Neural progenitor cell (in vitro differentiated cells): ENCODE data around the gene PRIMA1. TPM values are rescaled to one million over a fixed set of nuclear protein-coding genes. Genes with fewer than 3 reads are reported as not detected.

Source experiments
- DNase-seq: peaks from one replicate; pipeline ENCODE4 v3.0.0-alpha.2; 2016; ENCODE audit warnings: low spot score
- H2AFZ ChIP-seq: fragments of 200-600 bp; sonication (generic); replicated peaks from 2 replicates; pipeline ENCODE4 v1.6.1; 2016; ENCODE audit warnings: antibody characterized with exemption
- H3F3A ChIP-seq: fragments of 200-600 bp; sonication (generic); 2 replicates; pipeline ENCODE4 v1.6.1; 2016; ENCODE audit warnings: antibody characterized with exemption, low read depth
- H3K27ac ChIP-seq: fragments of 200-600 bp; sonication (generic); 2 replicates; pipeline ENCODE4 v1.5.1; 2016; ENCODE audit warnings: mild to moderate bottlenecking
- H3K27me3 ChIP-seq: fragments of 200-600 bp; sonication (generic); 2 replicates; pipeline ENCODE4 v1.6.1; 2016; ENCODE audit warnings: mild to moderate bottlenecking, moderate library complexity
- H3K36me3 ChIP-seq: fragments of 200-600 bp; sonication (generic); 2 replicates; pipeline ENCODE4 v1.5.1; 2016
- H3K4me1 ChIP-seq: fragments of 200-600 bp; sonication (generic); 2 replicates; pipeline ENCODE4 v1.6.1; 2016; ENCODE audit warnings: mixed run types
- H3K4me2 ChIP-seq: fragments of 200-600 bp; sonication (generic); 2 replicates; pipeline ENCODE4 v1.6.1; 2016
- H3K4me3 ChIP-seq: fragments of 200-600 bp; sonication (generic); 2 replicates; pipeline ENCODE4 v1.5.1; 2016
- H3K79me2 ChIP-seq: fragments of 200-600 bp; sonication (generic); 2 replicates; pipeline ENCODE4 v1.6.1; 2016; ENCODE audit warnings: low read depth
- H3K9ac ChIP-seq: fragments of 200-600 bp; sonication (generic); 2 replicates; pipeline ENCODE4 v1.6.1; 2016
- H3K9me3 ChIP-seq: fragments of 200-600 bp; sonication (generic); 2 replicates; pipeline ENCODE4 v1.5.1; 2016; ENCODE audit warnings: low read depth
- H4K20me1 ChIP-seq: fragments of 200-600 bp; sonication (generic); 2 replicates; pipeline ENCODE4 v1.6.1; 2016; ENCODE audit warnings: low read depth
- H3K27ac Mint-ChIP-seq: 3 replicates; pipeline ENCODE4 v1.8.0; 2021; ENCODE audit warnings: mixed read lengths
- H3K27me3 Mint-ChIP-seq: 2 replicates; pipeline ENCODE4 v1.8.0; 2022; ENCODE audit warnings: low read depth, mild to moderate bottlenecking, inconsistent platforms, moderate library complexity, mixed read lengths; ENCODE audit not compliant: insufficient read depth
- H3K36me3 Mint-ChIP-seq: 3 replicates; pipeline ENCODE4 v1.8.0; 2021; ENCODE audit warnings: mixed read lengths
- H3K4me1 Mint-ChIP-seq: 3 replicates; pipeline ENCODE4 v1.8.0; 2021; ENCODE audit warnings: mixed read lengths
- H3K4me3 Mint-ChIP-seq: 3 replicates; pipeline ENCODE4 v1.8.0; 2021; ENCODE audit warnings: mild to moderate bottlenecking, moderate library complexity, mixed read lengths
- H3K9me3 Mint-ChIP-seq: 3 replicates; pipeline ENCODE4 v1.8.0; 2020; ENCODE audit warnings: mixed read lengths
- EZH2 ChIP-seq: fragments of 200-600 bp; sonication (generic); IDR thresholded peaks from 2 replicates; pipeline ENCODE4 v1.6.1; 2017; ENCODE audit warnings: antibody characterized with exemption, mild to moderate bottlenecking, moderate library complexity
- EZH2phosphoT487 ChIP-seq: fragments of 200-600 bp; sonication (generic); IDR thresholded peaks from 2 replicates; pipeline ENCODE4 v1.6.1; 2017; ENCODE audit warnings: antibody characterized with exemption
- total RNA-seq: library from RNA; depleted of rRNA; stranded (reverse); fragments of >200 nt; gene quantifications from 2 replicates; pipeline ENCODE4 v1.2.3, GENCODE V29; 2015; ENCODE audit warnings: low replicate concordance
- TF ChIP-seq, protein P1 (sequence below): fragments of 200-600 bp; sonication (generic); IDR thresholded peaks from 2 replicates; pipeline ENCODE4 v1.5.1; 2017; ENCODE audit warnings: antibody characterized with exemption, mild to moderate bottlenecking

PRIMA1 gene
- total RNA-seq, 1 donor from 2014 or later = 2.8 TPM

DNA sequence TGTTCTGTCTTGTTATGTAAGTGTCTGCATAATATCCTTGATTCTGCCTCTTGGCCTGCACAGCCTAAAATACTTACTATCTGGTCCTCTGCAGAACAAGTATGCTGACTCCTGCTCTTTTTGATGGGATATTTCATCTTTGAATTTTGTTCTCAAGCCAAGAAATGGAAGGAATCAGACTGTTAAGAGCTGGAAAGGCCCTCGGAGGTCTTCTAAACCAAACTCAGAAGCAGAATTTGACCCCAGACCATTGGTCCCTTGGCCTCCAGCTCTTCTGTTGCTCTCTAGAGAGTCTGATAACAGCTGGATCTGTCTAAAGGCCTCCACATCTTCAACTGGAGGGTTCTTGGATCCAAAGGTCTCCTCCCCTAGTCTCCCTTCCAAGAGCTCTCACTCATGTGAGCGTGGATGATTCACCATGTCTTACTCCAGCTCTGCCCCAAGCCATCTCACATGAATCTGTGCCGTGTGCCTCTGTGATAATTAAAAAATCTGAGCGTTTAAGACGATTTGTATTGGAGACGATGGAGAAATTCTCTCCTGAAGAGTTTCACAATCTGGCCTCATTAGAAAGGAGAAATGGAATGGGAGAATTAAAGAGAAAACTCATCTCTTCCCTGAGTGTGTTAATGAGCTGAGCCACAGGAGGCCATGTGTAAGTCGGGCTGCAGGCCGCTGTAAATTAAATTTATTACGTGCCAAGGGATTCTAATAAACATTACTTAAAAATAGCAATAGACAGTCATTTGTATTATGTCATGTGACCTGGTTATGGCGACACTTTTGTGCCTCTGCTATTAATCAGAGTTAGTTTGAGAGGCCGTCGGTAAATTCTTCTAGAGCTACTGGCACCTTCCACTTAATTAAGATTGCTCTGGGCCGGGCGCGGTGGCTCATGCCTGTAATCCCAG, 15.4 kb upstream of the PRIMA1 start:
- Histone ChIP-seq H3K27me3 (no peaks in the 10 kb centered on the region), H3K36me3 (no peaks in the 10 kb centered on the region), H3K4me2 (no peak overlapping the region), H3K79me2 (no peaks in the 10 kb centered on the region), H3K9me3 (no peaks in the 10 kb centered on the region), H4K20me1 (no peaks in the 10 kb centered on the region), H3K9ac (no peak overlapping the region), H3K27ac (no peak overlapping the region), H3F3A (no peaks in the 10 kb centered on the region), H3K4me3 (no peak overlapping the region), H3K4me1 (no peaks in the 10 kb centered on the region), H2AFZ (no peak overlapping the region)
- Mint-ChIP-seq H3K4me3 (no peak overlapping the region), H3K27me3 (peaks cover 5% of the 10 kb centered on the region), H3K4me1 (no peaks in the 10 kb centered on the region), H3K36me3 (no peaks in the 10 kb centered on the region), H3K9me3 (peaks cover 7% of the 10 kb centered on the region), H3K27ac (peak overlapping the region; percentile 10)
- DNase-seq = no peak
- no peak for TF ChIP-seq EZH2
- TF ChIP-seq, protein P1, sequence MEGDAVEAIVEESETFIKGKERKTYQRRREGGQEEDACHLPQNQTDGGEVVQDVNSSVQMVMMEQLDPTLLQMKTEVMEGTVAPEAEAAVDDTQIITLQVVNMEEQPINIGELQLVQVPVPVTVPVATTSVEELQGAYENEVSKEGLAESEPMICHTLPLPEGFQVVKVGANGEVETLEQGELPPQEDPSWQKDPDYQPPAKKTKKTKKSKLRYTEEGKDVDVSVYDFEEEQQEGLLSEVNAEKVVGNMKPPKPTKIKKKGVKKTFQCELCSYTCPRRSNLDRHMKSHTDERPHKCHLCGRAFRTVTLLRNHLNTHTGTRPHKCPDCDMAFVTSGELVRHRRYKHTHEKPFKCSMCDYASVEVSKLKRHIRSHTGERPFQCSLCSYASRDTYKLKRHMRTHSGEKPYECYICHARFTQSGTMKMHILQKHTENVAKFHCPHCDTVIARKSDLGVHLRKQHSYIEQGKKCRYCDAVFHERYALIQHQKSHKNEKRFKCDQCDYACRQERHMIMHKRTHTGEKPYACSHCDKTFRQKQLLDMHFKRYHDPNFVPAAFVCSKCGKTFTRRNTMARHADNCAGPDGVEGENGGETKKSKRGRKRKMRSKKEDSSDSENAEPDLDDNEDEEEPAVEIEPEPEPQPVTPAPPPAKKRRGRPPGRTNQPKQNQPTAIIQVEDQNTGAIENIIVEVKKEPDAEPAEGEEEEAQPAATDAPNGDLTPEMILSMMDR = no peak
- TF ChIP-seq EZH2phosphoT487 = no peak

DNA sequence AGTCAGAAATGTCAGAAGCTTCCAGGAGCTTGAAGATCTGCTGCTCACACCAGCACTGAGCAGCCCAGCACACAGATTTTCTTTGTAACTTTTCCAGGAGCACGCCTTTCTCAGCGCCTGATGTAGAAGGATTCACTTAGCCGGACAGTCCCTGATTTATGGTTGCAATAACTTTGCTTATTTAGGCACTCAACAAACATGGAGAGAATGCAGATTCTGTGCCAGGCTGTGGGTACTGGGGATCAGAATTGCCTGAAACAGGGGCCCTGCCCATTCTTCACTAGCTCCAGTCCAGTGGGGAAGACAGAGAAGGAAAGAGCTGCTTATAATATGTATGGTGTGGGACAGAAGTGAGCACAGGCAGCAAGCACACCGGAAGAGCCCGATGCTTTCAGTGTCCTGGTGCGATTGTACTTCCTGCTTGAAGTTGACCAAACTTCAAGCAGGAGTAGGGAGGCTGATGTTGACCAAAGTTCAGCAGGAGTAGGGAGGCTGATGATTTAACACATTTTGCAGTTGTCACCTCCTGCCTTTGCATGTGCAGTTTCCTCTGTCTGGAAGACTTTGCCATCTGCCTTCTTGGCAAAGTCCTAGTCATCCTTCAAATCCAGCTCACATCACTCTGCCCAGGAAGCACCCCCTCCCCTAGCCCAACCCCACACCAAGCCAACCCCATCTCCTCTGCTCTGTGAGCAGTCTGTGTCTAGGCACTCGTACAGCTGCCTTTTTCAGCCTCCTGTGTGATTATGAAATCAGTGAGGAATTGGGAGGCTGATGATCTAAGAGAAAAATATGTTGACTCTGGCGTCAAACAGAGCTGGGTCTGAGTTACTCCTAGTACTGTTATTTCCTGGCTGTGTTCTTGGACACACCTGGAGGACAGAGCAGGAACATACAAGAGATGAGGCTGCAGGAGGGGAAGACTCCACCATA, 12.0 kb upstream of the PRIMA1 start:
- H3F3A ChIP-seq = no peaks in the 10 kb centered on the region
- no peaks in the 10 kb centered on the region for H3K9me3 ChIP-seq
- Mint-ChIP-seq H3K9me3 (peaks cover 2% of the 10 kb centered on the region), H3K36me3 (no peaks in the 10 kb centered on the region), H3K4me1 (no peaks in the 10 kb centered on the region), H3K4me3 (no peak overlapping the region), H3K27me3 (peaks cover 3% of the 10 kb centered on the region), H3K27ac (no peak overlapping the region)
- TF ChIP-seq EZH2 (no peak), EZH2phosphoT487 (no peak)
- TF ChIP-seq, protein P1 = no peak
- H3K36me3 ChIP-seq = no peaks in the 10 kb centered on the region
- H3K4me2 ChIP-seq = no peak overlapping the region
- no peaks in the 10 kb centered on the region for H4K20me1 ChIP-seq
- H3K4me1 ChIP-seq = no peaks in the 10 kb centered on the region
- no peak overlapping the region for H3K9ac ChIP-seq
- no peak overlapping the region for H3K27ac ChIP-seq
- no peak overlapping the region for H3K4me3 ChIP-seq
- no peaks in the 10 kb centered on the region for H3K79me2 ChIP-seq
- no peak overlapping the region for H2AFZ ChIP-seq
- no peak for DNase-seq
- no peaks in the 10 kb centered on the region for H3K27me3 ChIP-seq

DNA sequence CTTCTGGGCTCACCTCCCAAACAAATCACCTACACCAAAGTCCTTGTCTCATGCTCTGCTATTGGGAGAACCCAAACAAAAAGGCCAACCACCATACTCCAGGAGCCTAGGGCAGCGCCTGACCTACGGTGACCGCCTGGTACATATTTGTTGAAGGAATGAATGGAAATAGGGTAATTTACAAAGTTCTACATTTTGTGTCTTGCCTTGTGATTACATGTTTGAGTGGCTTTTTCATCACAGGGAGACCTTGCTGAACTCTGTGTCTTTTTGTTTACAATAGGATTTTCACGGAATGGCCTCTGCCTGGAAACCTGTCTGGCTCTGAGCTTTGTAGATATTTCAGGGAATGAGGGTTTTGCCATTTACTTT, 11.3 kb upstream of the PRIMA1 start:
- no peak overlapping the region for H3K4me3 Mint-ChIP-seq
- no peak overlapping the region for H3K27ac ChIP-seq
- H3K27ac Mint-ChIP-seq = no peak overlapping the region
- no peak overlapping the region for H3K4me2 ChIP-seq
- H3K9me3 ChIP-seq = no peaks in the 10 kb centered on the region
- peaks cover 2% of the 10 kb centered on the region for H3K9me3 Mint-ChIP-seq
- no peaks in the 10 kb centered on the region for H3K4me1 ChIP-seq
- no peak overlapping the region for H2AFZ ChIP-seq
- H3K4me3 ChIP-seq = no peak overlapping the region
- no peaks in the 10 kb centered on the region for H3K27me3 ChIP-seq
- no peaks in the 10 kb centered on the region for H3K36me3 ChIP-seq
- H3K27me3 Mint-ChIP-seq = peaks cover 5% of the 10 kb centered on the region
- H3K36me3 Mint-ChIP-seq = no peaks in the 10 kb centered on the region
- DNase-seq = no peak
- H3K4me1 Mint-ChIP-seq = no peaks in the 10 kb centered on the region
- H3K9ac ChIP-seq = no peak overlapping the region
- no peaks in the 10 kb centered on the region for H3F3A ChIP-seq
- no peaks in the 10 kb centered on the region for H3K79me2 ChIP-seq
- no peak for TF ChIP-seq EZH2phosphoT487
- no peak for TF ChIP-seq EZH2
- TF ChIP-seq, protein P1 = no peak
- no peaks in the 10 kb centered on the region for H4K20me1 ChIP-seq
